A673 (cell line): Measurements from ENCODE around the gene SH2D4B. TPM values are rescaled to one million over a fixed set of nuclear protein-coding genes. Genes with fewer than 3 reads are reported as not detected.

Source experiments
- BruUV-seq: library from RNA; stranded (reverse); fragments of 400-500 nt; replicated peaks from 2 replicates; lab custom pipeline; 2021; lab: Mats Ljungman, UMichigan
- CTCF ChIA-PET: fragments of 300-600 bp; sonication (Branson Sonifier 250); formaldehyde crosslinking; loops from one replicate; lab custom pipeline; 2022; ENCODE audit warnings: antibody characterized with exemption; lab: Charles Lee
- POLR2A ChIA-PET: fragments of 300-600 bp; sonication (Branson Sonifier 250); formaldehyde crosslinking; loops from one replicate; lab custom pipeline; 2022; ENCODE audit warnings: antibody characterized with exemption; ENCODE audit not compliant: low non-redundant PET; lab: Charles Lee
- DNase-seq: peaks from one replicate; pipeline ENCODE4 v3.0.0-alpha.2; 2015; ENCODE audit warnings: low spot score
- H3K27ac ChIP-seq: fragments of 200-600 bp; sonication (generic); 2 replicates; pipeline ENCODE4 v1.5.1; 2016; ENCODE audit warnings: mixed run types, low read depth, mild to moderate bottlenecking, mixed read lengths, antibody characterized with exemption, low read length; ENCODE audit not compliant: poor library complexity, severe bottlenecking
- H3K27me3 ChIP-seq: fragments of 200-600 bp; sonication (generic); replicated peaks from 2 replicates; pipeline ENCODE4 v1.6.1; 2017; ENCODE audit warnings: mixed run types, low read depth, mild to moderate bottlenecking, mixed read lengths, antibody characterized with exemption, low read length; ENCODE audit not compliant: insufficient read depth, poor library complexity
- H3K36me3 ChIP-seq: fragments of 200-600 bp; sonication (generic); 2 replicates; pipeline ENCODE4 v1.6.1; 2016; ENCODE audit warnings: mixed run types, mild to moderate bottlenecking, mixed read lengths, antibody characterized with exemption, low read length; ENCODE audit not compliant: insufficient read depth, poor library complexity, severe bottlenecking
- H3K4me1 ChIP-seq: fragments of 200-600 bp; sonication (generic); 2 replicates; pipeline ENCODE4 v1.6.1; 2017; ENCODE audit warnings: mixed run types, mild to moderate bottlenecking, mixed read lengths, antibody characterized with exemption, low read length; ENCODE audit not compliant: insufficient read depth, poor library complexity, severe bottlenecking
- H3K4me3 ChIP-seq: fragments of 200-600 bp; sonication (generic); 2 replicates; pipeline ENCODE4 v1.5.1; 2016; ENCODE audit warnings: low read depth, mixed run types, mild to moderate bottlenecking, mixed read lengths, low read length; ENCODE audit not compliant: poor library complexity, severe bottlenecking
- H3K9me3 ChIP-seq: fragments of 200-600 bp; sonication (generic); 2 replicates; pipeline ENCODE4 v1.6.1; 2016; ENCODE audit warnings: mixed run types, low read depth, mild to moderate bottlenecking, mixed read lengths, antibody characterized with exemption, low read length; ENCODE audit not compliant: poor library complexity, severe bottlenecking
- CTCF ChIP-seq: fragments of 300-800, 200-600 bp; sonication (generic); conservative IDR thresholded peaks from 2 replicates; pipeline ENCODE4 v1.5.1; 2017; ENCODE audit warnings: low read depth, mild to moderate bottlenecking, antibody characterized with exemption, low read length, moderate library complexity, mixed read lengths
- EZH2 ChIP-seq: fragments of 200-600 bp; sonication (generic); IDR thresholded peaks from 2 replicates; pipeline ENCODE4 v1.6.1; 2017; ENCODE audit warnings: borderline replicate concordance, low read depth, mild to moderate bottlenecking, mixed read lengths, antibody characterized with exemption, low read length; ENCODE audit not compliant: poor library complexity, severe bottlenecking
- intact Hi-C: fragments of 100-400 bp; cut with micrococcal nuclease; formaldehyde crosslinking; loops from one replicate; pipeline ENCODE4 v1.10.0; 2022; ENCODE audit not compliant: unreplicated experiment
- total RNA-seq: library from RNA; stranded (reverse); gene quantifications from 2 replicates; pipeline ENCODE4 v1.2.3, GENCODE V29; 2021

The SH2D4B gene
- total RNA-seq, 1 experiment from 2014 or later = 0.19 TPM

DNA sequence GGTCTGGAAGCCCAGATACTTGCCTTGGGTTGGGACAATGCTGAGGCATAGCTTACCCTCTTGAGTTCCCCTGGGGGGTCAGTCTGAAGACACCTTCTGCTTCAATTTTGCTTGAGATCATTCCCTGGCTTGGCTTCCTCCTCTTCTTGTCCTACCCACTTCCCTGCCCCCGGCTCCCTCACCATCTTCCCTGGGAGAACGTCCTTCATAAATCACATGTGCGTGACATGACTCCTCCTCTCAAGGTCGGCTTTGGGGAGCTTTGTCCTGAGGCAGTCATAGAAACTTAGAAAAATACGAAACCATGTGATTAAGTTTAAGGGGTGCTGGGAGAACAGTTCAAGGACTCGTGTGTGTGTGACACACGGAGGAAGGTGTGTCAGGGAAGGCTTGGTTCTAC lies 122.6 kb downstream of the SH2D4B start:
- H3K27ac ChIP-seq = no peak overlapping the region
- peaks cover 5% of the 10 kb centered on the region for H3K4me1 ChIP-seq
- no peaks in the 10 kb centered on the region for H3K27me3 ChIP-seq
- intact Hi-C loops = loop anchor here (5.0 to 10.0 kb wide), 2 partner anchors 218 to 265 kb away; no protein-coding TSS in a partner anchor
- H3K36me3 ChIP-seq = no peaks in the 10 kb centered on the region
- CTCF ChIA-PET = no interaction called here
- H3K4me3 ChIP-seq = no peak overlapping the region
- DNase-seq = no peak
- POLR2A ChIA-PET = no interaction called here
- TF ChIP-seq EZH2 (no peak), CTCF (no peak)
- no TSS peak for BruUV-seq
- H3K9me3 ChIP-seq = no peaks in the 10 kb centered on the region

- no peaks in the 10 kb centered on the region for H3K36me3 ChIP-seq
- no peak for DNase-seq
- CTCF ChIA-PET = no interaction called here
These were observed 123.0 kb downstream of the SH2D4B start for GRCh38 chr10:80660736-80661135.

GRCh38 chr10:80661526-80661925 lies 123.8 kb downstream of the SH2D4B start:
- CTCF ChIA-PET = no interaction called here
- TF ChIP-seq EZH2 (no peak), CTCF (no peak)
- intact Hi-C loops = loop anchor here (5.0 to 10.0 kb wide), 2 partner anchors 219 to 263 kb away; no protein-coding TSS in a partner anchor

More at GRCh38 chr10:80660736-80661135, 123.0 kb downstream of the SH2D4B start:
- TF ChIP-seq EZH2 = no peak
- no peak for TF ChIP-seq CTCF
- peaks cover 5% of the 10 kb centered on the region for H3K4me1 ChIP-seq
- no peak overlapping the region for H3K4me3 ChIP-seq
- no peaks in the 10 kb centered on the region for H3K9me3 ChIP-seq
- POLR2A ChIA-PET = no interaction called here
- H3K27me3 ChIP-seq = no peaks in the 10 kb centered on the region
- no peak overlapping the region for H3K27ac ChIP-seq
- intact Hi-C loops = loop anchor here (5.0 to 10.0 kb wide), 2 partner anchors 218 to 264 kb away; no protein-coding TSS in a partner anchor
- no TSS peak for BruUV-seq

More at GRCh38 chr10:80661526-80661925, 123.8 kb downstream of the SH2D4B start:
- POLR2A ChIA-PET = no interaction called here
- H3K4me1 ChIP-seq = peaks cover 5% of the 10 kb centered on the region
- H3K27me3 ChIP-seq = no peaks in the 10 kb centered on the region
- H3K9me3 ChIP-seq = no peaks in the 10 kb centered on the region
- H3K36me3 ChIP-seq = no peaks in the 10 kb centered on the region
- no TSS peak for BruUV-seq
- H3K27ac ChIP-seq = no peak overlapping the region
- H3K4me3 ChIP-seq = no peak overlapping the region
- no peak for DNase-seq
